NCI-H2196 (cell line): ENCODE data around the gene FALEC.

Source experiments
- DNase-seq: peaks from one replicate; lab custom pipeline; 2025; ENCODE audit not compliant: unreplicated experiment; lab: John Stamatoyannopoulos, UW

The FALEC gene

DNA sequence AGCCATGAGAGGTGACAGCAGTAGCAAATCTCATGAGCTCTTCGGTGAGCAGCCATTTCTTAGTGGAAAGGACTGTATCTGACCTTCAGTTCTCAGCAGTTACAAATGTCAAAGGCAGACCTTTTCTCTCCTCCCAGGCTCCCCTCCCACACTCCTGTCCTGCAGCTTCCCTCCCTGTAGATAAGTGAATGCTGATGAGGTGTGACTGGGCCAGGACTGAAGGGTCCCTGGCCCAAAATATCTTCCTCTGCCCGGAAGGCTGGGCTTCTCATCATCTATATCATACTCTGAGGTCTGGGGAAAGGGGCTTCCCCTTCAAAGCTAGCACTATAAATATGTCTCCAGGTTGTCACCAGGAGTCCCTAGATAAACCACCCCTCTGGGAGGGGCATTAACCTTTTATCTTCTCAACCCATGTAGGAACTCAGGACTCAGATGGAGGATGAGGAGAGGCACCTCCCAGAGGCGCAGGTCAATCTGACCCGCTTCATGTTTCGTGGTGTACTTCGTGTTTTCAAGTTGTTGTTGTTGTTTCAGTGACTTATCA lies 30.0 kb downstream of the FALEC start:
- DNase-seq, result no peak

DNA sequence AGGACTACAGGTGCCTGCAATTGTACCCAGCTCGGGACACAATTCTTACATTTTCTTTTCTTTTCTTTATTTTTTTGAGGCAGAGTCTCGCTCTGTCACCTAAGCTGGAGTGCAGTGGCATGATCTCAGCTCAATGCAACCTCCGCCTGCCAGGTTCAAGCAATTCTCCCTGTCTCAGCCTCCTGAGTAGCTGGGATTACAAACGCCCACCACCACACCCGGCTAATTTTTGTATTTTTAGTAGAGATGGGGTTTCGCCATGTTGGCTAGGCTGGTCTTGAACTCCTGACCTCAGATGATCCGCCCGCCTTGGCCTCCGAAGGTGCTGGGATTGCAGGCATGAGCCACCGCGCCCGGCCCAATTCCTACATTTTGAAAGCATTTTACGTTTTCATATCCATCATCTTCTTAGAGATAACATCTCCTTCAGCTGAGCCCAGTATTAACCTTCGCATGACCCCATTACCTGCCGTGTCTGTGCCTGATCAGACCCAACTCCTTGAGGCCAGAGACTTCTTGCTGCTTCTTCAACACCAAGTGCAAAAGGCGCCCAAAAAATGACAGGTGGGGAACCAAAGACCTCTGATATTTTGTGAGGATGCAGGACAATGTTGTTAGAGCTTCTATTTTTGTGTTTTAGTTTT lies 30.9 kb downstream of the FALEC start:
- DNase-seq, result no peak

DNA sequence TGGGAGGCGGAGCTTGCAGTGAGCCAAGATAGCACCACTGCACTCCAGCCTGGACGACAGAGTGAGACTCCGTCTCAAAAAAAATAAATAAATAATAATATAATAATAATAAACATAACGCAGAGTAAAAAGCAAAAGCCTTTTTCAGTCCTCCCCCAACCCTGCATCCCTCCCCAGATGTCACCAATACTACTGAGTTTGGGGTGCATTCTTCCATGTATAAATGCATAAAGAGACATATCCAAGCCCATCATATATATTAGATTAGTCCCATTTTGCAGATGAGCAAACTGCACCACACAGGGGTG lies 32.7 kb downstream of the FALEC start:
- DNase-seq, result no peak

DNA sequence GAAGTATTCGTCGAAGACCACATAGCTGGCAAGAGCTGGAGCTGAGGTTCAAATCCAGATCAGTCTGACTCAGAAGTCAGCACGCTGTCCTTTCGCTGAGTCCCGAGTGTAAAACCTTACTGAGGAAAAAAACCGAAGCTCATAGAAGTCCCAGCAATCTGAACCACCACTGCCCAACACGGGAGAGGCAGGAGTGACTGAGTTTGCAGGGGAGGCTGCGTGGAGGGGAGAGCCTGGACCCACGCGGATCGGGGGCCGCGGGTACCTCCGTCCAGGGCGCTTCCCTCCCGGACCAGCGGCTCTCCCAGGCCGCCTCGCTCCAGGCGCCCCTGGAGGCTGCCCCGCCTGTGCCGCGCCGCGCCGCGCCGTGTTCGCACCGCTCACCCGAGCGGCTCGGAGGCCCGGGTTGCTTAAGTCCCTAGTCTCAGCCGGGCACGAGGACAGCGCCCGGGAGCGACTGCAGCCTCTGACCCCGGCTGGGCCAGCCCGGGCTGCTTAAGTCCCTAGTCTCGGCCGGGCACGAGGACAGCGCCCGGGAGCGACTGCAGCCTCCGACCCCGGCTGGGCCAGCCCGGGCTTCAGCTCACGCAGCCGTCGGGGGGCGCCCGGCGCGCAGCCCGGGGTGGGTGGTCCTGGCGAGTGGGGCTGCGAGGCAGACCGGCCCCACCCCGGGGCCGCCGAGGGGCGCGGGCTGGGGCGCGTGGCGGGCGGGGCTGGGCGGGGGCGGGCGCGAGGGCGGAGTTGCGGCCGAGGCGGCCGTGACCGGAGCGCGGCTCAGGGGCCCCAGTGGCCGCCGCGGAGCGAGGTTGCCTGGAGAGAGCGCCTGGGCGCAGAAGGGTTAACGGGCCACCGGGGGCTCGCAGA lies 33.3 kb downstream of the FALEC start, which contains the start of gene ADAMTSL4:
Gene ADAMTSL4 (plus strand): TSS at position 777 of the 864 bp plus-strand sequence. CDS start 2,881 bp downstream, outside the sequence.
- DNase-seq, result peak; percentile 43

DNA sequence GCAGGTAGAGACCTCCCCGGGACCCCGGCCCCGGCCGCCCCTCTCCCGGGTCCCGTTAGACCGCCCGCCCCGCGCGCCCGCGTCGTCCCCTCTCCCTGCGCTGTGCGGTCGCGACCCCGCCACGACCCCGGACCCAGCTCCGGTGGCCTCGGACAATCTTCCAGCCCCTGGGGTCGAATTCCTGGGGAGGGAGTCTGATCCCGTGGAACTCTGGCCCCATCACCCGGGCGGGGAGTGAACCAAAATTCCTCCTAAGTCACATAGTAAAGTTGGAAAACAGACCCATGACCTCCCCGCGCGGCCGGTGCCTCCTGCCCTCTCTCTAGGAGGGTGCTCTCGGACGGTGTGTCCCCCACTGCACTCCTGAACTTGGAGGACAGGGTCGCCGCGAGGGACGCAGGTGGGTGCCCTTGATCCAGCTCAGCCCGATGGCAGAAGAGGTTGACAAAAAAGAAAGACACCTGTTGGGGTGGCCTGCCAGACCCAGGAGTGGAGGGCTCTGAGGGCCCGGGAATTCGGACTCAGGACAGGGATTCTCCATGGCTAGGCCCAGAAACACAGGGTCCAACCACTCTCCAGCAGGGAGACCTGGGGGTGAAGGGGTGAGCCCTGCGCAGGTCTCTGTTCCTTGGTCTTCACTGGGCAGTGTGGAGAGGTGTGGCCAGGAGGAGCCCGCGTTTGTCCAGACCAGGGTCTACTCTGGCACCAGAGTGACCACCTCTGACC lies 34.1 kb downstream of the FALEC start:
- DNase-seq, result no peak

DNA sequence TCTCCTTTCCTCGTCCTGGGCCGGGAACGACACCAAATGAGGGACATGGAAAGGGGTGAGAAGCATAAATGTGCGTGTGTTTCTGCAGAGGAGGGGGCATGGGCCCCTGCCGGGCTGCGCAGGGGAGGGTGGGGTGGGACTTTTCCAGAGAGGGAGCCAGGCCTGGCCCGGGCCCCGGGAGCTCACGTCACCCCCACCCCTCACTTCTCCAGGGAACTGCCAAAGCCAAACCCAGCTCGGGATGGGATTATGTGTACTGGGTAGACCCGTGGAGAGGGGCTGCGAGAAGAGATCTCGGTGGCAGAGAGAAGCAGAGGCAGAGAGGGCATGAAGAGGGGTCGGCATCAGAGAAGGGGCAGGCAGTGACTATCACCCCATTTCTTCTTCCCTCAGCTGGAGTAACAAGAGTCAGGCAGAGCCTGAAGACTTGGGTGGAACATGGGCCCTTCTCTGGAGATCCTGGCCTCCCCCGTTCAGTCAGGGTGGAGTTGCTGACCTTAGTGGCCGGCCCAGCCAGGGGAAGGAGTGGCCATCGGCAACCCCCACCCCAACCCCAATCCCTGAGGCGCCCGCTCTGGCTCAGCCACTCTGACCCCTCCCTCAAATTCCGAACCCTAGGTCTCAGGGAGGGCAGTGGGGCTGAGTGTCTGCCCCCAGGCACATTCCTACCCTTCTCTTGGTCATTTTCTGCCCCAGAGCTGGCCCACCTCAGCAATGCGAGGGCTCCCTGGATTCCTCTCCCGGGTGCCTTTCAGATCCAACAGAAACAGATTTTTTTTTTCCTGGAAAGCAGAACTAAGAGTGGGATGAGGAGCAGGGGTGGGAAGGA lies 34.9 kb downstream of the FALEC start:
- DNase-seq, result no peak

DNA sequence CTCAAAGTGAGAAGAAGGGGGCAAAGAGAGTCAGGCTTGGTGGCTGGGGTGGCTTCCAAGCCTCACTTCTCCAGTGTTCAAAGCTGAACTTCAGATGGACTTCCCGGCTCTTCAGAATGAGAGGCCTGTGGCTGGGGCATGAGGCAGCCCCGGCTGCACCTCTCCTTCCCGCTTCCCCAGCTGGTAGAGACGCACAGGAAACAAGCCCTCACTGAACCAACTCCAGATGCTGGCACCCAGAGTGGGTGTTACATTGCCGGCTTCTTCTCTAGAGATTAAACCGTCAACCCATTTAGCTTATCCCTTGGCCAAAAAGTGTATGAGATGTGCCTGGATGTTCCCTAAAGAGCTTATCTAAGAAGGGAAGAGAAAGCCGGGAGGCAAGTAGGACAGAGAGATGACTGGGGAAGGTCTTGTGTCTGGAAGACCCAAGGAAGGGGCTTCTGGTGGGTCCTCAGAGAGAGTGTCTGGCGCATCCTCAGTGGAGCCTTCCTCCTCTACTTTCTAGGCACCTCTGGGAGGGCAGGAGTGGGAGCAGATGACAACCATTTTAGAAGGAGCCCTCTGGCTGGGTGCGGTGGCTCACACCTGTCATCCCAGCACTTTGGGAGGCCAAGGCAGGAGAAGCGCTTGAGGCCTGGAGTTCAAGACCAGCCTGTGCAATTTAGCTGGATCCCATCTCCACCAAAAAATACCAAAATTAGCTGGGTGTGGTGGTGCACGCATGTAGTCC lies 35.7 kb downstream of the FALEC start:
- no peak for DNase-seq

DNA sequence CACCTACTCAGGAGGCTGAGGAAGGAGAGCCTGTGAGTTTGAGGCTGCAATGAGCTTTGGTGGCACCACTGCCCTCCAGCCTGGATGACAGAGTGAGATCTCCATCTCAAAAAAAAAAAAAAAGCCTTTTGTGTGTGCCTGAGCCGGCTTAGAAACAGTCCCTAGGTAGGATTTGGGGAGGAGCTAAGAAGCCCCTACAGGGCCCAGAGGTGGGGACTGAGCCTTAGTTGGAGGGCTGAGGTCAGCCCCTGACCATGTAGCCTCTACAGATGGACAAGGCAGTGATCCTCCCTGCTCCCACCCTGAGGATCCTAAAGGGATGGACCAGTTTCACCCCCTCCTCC lies 36.2 kb downstream of the FALEC start:
- no peak for DNase-seq

DNA sequence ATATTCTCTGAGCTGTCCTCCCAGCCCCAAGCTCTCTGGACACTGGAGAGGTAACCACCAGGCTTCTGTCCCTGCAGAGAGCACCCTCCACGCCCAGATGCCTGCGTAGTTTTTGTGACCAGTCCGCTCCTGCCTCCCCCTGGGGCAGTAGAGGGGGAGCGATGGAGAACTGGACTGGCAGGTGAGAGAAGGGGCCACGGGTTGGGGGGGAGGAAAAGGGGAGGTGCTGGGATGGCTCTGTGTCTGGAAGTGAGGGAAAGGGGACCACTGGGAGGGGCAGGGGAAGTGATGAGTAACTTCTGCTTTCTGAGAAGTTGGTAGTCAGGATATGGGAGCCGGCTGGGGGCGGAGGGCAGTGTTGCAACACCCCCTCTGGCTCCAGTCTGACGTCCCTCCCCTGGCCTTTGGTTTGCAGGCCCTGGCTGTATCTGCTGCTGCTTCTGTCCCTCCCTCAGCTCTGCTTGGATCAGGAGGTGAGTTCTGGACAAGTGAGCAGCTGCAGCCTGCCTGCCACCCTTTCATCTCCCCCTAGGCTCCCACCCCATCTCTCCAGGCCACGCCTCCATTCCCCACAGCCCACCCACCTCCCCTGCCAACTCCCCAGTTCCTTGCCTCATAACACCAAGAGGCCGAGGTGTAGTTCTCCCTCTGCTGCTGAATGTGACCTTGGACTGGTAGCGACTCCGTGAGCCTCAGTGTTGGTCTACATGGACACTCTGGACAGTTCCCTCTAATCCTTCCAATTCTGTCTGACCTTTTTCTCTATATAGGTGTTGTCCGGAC lies 36.8 kb downstream of the FALEC start:
- no peak for DNase-seq

DNA sequence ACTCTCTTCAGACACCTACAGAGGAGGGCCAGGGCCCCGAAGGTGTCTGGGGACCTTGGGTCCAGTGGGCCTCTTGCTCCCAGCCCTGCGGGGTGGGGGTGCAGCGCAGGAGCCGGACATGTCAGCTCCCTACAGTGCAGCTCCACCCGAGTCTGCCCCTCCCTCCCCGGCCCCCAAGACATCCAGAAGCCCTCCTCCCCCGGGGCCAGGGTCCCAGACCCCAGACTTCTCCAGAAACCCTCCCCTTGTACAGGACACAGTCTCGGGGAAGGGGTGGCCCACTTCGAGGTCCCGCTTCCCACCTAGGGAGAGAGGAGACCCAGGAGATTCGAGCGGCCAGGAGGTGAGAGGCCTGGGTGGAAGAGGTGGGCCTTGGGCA lies 37.3 kb downstream of the FALEC start:
- no peak for DNase-seq

DNA sequence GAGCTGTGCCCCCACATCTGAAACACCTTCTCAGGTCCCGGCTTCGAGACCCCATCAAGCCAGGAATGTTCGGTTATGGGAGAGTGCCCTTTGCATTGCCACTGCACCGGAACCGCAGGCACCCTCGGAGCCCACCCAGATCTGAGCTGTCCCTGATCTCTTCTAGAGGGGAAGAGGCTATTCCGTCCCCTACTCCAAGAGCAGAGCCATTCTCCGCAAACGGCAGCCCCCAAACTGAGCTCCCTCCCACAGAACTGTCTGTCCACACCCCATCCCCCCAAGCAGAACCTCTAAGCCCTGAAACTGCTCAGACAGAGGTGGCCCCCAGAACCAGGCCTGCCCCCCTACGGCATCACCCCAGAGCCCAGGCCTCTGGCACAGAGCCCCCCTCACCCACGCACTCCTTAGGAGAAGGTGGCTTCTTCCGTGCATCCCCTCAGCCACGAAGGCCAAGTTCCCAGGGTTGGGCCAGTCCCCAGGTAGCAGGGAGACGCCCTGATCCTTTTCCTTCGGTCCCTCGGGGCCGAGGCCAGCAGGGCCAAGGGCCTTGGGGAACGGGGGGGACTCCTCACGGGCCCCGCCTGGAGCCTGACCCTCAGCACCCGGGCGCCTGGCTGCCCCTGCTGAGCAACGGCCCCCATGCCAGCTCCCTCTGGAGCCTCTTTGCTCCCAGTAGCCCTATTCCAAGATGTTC lies 38.0 kb downstream of the FALEC start:
- no peak for DNase-seq

DNA sequence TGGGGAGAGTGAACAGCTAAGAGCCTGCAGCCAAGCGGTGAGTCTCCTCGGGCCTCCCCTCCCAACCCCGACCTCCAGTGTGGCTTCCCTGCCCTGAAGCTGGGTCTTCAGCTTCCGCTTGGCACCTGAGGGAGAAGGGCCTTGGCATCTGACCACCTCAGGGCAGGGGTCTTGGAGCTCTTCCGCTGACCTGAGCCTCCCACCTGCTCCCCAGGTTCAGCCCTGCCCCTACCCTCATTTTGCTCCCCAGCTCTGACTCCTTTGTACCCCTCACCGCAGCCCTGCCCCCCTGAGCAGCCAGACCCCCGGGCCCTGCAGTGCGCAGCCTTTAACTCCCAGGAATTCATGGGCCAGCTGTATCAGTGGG lies 38.5 kb downstream of the FALEC start:
- no peak for DNase-seq

DNA sequence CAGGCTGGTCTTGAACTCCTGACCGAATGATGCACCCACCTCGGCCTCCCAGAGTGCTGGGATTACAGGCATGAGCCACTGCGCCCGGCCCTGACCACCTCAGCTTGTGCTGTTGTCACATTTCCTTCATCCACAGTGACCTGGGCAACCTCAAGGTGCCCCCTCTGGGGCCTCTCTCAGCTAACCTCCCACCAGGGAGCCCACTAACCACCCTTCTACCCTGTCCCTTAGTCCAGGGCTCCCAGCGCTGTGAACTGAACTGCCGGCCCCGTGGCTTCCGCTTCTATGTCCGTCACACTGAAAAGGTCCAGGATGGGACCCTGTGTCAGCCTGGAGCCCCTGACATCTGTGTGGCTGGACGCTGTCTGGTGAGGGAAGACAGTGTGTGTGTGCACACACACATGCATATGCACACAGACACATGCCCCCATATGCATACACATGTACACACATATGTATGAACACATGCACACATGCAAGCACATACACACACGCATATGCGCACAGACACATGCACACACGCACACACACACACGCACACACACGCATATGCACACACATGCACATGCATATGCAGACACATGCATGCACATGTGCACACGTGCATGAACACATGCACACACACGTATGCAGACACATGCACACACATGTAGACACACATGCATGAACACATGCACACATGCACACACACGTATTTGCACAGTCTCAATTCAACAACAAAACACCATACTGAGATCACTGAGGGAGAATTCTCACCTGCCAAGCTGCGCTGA lies 39.8 kb downstream of the FALEC start:
- DNase-seq, result no peak

DNA sequence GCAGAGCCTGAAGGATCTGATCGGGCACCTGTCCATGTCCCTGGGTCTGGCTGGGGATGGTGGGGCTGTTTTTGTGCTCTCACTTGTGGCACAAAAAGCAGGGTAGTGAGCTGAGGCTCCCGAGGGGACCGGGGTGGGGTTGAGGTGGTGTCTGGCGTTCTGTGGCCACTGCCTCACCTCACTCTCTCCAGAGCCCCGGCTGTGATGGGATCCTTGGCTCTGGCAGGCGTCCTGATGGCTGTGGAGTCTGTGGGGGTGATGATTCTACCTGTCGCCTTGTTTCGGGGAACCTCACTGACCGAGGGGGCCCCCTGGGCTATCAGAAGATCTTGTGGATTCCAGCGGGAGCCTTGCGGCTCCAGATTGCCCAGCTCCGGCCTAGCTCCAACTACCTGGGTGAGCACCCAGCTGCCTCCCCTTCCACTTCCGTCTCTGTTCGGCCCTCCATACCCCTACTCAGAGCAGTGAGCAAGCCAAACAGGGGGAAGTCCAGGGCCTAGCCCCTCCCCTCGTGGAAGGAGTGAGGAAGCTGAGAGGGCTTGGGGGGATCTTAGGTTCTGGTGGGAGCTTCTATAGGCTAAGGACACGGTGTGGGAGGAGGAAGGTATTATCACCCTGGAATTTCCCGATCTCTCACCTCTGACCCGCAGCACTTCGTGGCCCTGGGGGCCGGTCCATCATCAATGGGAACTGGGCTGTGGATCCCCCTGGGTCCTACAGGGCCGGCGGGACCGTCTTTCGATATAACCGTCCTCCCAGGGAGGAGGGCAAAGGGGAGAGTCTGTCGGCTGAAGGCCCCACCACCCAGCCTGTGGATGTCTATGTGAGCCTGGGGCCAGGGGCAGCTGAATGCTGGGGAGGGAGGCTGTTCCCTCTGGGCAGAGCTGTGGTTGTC lies 40.7 kb downstream of the FALEC start:
- DNase-seq, result no peak

DNA sequence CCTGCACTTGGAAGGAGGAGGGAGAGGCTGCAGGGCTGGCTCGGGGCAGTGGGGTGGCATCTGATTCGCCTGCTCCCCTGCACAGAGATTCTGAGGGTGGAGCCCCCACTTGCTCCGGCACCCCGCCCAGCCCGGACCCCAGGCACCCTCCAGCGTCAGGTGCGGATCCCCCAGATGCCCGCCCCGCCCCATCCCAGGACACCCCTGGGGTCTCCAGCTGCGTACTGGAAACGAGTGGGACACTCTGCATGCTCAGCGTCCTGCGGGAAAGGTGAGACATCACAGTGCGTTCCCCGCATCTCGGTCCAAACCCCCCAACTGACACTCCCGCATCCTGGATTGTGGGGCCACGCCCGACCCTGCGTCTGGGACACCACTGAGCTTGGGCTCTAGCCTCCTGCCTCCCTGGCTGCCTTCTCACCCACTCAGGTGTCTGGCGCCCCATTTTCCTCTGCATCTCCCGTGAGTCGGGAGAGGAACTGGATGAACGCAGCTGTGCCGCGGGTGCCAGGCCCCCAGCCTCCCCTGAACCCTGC lies 41.6 kb downstream of the FALEC start:
- no peak for DNase-seq

DNA sequence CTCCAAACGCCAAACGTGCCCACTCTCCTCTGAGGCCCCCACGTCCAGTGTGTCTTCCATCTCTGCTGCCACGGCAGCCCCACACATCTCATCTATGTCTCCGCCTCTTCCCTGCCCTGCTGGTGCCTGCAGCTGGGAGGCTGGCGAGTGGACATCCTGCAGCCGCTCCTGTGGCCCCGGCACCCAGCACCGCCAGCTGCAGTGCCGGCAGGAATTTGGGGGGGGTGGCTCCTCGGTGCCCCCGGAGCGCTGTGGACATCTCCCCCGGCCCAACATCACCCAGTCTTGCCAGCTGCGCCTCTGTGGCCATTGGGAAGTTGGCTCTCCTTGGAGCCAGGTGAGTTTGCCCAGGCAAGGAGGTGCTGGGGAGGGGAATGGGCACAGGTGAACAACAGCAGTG lies 42.3 kb downstream of the FALEC start:
- no peak for DNase-seq

DNA sequence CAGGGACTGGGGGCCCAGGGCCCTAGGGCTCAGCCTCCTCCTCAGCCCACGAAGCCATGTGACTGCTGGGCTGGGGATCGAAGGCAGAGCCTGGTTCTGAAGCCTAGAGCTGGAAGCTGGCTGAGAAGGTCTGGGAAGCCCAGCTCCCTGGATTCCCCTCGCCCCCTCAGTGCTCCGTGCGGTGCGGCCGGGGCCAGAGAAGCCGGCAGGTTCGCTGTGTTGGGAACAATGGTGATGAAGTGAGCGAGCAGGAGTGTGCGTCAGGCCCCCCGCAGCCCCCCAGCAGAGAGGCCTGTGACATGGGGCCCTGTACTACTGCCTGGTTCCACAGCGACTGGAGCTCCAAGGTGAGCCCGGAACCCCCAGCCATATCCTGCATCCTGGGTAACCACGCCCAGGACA lies 42.8 kb downstream of the FALEC start:
- DNase-seq, result no peak
